Left renal pelvis (tissue), 4 donors: ENCODE measurements around the gene INPP5A. TPM values are rescaled to one million over a fixed set of nuclear protein-coding genes. Genes with fewer than 3 reads are reported as not detected.

Source experiments
- DNase-seq, 4 donors: peaks; one replicate each; pipeline ENCODE4 v3.0.0-alpha.2; 2013; ENCODE audit warnings: low read depth in 4 of 4, low spot score in 3 of 4
- polyA plus RNA-seq, 4 donors: library from polyadenylated mRNA; unstranded; fragments of 120-200 nt; gene quantifications; one replicate each; pipeline ENCODE4 v1.2.1, GENCODE V29; 2013; ENCODE audit not compliant: insufficient read length in 4 of 4

The INPP5A gene
- polyA plus RNA-seq, 4 donors: 29.0 to 40.2 (median 35.5) TPM

DNA sequence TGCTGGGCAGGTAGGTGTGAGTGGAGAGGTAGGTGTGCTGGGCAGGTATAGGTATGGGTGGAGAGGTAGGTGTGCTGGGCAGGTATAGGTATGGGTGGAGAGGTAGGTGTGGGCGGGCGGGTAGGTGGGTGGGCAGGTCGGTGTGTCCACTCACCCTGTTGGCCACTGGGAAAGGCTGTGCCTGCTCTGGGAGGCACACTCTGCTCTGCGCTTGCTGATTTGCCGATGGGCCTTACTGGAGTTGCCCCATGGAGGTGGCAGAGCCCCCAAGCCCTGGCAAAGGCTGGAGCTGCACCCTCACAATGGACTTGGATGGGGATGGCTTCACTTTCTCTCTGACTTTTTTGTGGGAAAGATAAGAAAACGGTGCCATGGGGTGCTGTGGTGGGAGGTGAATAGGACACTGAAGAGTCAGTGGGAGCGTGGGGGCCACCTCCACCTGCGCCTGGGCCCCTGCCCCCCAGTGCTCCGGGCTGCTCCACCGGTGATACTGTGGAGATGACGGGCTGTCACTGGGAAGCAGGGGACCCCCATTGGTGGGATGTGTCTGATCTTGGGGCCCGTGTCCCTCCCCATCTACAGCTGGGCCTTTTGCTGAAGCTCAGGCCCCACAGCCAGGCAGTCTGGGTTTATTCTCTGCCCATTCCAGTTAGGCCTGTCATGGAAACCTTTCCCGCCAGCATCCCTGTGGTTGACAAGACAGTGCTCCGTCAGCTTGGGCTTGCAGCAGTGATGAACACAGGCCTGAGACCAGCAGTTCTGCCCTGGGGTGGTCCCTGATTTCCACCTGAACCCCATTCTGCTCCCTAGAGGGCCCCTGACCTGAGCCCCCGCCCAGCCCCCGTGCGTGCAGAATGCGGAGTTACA, 173.4 kb downstream of the INPP5A start:
- no peak for DNase-seq

DNA sequence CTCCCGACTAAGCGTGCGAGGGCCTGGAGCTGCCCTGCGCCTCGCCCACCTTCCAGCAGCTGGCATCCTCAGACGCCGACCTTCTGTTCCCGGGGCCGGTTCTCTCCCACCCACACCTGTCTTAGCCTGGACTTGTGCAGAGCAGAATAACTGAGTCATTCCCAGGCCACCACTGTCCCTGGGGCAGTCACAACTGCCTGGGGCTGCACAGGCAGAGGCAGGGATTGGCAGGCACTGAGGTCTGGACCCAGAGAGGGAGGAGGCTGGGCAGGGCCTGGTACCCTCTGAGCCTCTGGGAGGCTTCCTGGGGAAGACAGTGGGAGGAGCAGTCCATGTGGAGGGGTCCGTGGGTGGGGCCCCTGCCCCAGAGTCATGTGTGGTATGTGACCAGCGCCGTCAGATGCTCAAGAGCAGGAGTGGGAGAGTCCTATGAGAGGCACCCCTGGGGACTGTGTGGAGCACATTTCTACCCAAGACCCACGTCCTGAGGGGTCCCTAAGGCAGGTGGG, 174.1 kb downstream of the INPP5A start:
- DNase-seq: no peak

GRCh38 chr10:132712291-132712690, 174.7 kb downstream of the INPP5A start:
- DNase-seq: no peak

DNA sequence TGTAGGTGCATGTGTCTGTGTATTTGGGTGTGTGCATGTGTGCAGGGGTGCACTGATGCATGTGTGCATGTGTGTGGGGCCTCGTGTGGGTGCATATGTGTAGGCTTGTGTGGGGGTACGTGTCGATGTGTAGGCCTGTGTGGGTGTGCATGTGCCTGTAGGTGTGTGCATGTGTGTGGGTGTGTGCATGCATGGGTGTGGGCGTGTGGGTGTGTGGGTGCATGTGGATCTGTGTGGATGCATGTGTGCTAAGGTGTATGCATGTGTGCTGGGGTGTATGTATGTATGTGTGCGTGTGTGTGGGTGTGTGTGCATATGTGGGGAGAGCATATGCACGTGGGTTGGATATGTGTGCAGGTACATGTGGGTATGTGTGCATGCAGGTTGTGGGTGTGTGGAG, 175.2 kb downstream of the INPP5A start:
- DNase-seq: no peak

DNA sequence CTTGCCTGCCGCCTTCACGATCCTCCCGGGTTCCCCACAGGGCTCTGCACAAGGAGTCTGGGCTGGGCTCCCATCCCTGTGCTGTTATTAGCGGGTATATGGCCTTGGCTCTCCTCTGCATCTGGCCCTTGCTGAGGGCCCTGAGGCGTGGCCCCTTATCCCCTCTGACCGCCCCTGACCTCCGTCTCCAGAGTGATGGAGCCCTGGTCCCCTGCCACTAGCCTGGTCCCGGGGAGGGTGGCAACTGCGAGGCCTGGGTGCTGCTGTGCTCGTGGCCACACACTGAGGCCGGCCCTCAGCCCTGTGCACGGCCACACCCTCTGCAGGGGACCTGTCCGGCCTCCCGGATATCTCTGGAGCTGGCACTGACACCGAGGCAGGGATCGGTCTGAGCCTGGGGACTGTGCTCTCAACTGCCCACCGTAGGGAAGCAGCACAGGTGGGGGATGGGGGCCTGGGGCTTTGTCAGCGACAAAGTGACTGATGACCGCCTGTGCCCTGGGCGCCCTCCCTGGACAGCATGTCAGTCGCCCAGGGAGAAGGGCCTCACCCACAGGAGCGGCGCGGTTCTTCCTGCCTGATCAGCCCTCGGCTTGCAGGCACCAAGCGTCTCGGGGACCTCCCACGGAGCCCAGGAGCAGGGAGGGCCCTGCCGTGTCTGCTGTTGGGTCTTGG, 176.0 kb downstream of the INPP5A start:
- DNase-seq: no peak

DNA sequence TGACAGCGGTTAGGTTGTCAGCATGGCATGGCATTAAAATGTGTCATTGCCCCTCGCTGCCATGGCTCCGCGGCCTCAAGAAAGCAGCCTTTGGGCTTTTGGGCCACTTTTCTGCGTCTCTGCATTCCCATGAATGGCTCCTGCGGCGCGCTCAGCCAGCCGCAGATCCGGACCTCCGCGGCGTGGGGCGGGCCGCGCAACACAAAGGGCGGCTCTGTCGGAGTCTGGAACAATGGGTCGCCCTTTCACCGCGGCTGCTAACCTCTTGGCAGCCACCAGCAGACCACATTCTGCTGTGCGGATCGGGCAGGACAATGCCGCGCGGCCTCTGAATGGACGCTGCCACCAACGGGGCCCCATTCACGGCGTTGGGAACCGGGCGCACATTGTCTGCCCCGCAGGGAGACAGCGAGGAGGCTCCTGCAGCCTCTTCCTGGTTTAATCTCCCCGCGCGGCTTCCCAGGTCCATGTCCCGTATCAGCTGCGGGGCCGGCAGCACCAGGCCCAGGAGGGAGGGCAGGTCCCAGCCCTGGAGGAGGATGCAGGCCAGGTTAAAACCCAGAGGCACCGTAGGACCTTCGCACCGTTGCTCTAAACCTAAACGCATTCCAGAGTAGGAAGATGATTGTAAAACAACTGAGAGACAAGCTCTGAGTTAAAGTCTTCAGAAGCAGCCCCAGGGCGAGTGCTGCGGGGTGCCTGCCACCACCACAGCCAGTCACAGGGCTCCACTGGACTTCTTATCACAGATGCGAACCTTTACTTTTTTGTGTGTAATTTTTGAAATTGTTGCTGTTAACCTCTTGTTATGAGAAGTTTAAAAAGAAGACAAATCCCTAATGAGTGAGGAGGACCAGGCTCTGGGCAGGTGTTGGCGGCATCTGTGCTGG, 176.8 kb downstream of the INPP5A start:
- DNase-seq: no peak

DNA sequence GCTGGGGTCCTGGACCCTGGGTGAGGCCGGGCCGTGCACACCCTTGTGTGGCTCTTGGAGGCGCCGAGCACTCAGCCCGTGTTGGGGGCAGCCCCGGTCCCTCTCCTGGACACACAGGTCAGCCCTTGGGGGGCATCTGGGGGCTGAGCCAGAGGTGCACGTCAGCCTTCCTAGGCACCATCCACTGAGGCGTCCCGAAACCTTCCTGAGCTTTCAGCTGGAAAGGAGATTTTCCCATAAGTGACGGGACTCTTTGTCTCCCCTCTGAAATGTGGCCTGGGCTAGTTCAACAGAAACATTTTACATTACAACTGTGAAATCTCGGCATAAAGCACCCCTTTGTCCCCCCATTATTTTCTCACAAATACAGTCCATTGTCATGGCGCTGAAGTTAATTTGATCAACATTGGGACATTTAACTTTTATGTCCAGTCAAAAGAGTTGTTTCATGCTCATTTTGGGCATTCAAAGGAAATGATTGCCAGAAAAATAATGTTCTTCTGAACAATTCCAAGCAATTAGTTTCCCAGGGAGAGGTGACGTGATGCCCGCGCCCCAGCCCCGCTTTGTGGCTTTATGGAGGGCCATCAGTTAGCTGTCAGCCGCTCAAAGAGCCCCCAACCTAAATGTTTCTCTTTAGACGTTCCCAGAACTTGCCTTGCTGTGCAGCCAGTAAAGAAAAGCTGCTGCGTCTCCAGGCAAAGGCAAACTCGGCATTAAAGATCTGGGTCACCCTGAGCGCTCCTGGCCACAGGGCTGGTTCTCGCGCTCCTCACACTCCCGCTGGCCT, 177.6 kb downstream of the INPP5A start:
- DNase-seq: no peak

DNA sequence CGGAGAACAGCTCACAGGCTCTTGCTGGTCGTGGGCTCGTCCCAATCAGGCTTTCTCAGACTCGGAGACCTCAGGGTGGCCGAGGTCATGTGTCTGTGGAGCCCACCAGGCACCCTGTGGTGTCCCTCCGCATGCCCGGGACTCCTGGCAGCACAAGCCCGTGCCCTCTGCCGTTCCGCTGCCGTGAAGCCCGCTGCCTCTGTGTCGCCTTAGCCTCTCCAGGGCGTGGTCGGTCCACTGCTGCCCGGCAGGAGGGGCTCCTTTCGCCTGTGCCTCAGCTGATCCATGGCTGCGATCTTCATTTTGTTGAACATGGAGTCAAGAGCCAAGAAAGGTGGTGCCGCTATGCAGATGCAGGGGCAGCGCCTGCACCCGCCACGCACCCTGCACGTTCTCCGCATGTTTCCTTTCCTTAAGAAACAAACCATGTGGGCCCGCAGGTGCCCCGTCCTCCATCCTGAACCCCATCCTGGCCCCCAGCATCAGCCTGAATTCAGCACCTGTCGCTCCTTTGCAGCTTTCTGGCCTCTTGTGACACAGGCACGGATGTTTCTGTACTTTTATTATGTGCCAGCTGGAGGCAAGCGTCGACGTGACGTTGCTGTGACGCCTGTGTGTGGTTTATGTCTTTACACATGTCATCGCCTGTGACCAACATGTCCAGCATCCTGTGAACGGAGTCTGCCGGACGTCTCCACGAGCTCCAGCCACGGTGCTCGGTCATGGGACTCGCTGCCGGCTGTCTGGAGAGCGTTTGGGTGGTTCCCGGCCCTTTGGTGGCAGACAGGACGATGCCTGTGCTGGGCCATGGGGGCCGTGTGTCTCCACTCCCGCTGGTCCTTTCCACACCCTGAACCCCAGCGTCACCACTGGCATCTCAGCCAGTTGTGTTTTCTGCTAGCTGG, 178.4 kb downstream of the INPP5A start:
- no peak for DNase-seq

DNA sequence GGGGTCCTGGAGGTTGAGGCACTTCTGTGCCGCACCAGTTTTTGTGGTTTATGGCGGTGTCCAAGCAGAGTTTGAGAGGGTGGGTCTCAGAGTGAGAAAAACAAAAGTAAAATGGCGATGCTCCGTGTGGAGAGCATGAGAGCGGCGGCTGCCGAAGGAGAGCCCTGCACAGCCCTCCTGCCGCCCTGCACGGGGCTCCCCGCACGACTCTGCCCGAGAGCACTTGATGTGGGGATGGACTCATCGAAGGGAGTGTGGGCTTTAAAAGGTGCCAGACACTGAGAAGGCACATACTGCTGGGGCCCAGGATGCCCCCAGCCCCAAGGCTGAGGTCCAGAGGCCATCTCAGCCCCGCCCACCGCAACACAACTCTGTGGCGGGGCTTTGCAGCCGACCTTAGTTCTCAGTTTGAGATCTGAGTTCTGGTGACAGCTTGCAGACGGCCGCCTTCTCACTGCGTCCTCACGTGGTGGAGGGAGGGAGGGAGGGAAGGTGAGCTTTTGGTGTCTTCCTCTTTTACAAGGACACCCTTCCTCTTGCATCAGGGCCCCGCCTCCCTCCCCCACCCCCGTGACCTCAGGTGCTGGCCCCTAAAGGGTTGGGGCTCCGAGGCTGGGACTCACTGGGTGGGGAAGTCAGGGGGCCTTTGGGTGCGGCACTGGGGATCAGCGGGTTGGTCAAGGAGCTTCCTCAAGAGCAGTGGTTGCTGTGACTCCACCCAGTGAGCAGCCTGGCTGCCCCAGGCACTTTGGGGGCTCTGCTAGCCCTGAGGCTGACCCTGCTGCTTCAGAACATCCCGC, 179.3 kb downstream of the INPP5A start:
- no peak for DNase-seq

GRCh38 chr10:132721725-132722124, 184.1 kb downstream of the INPP5A start:
- no peak for DNase-seq

DNA sequence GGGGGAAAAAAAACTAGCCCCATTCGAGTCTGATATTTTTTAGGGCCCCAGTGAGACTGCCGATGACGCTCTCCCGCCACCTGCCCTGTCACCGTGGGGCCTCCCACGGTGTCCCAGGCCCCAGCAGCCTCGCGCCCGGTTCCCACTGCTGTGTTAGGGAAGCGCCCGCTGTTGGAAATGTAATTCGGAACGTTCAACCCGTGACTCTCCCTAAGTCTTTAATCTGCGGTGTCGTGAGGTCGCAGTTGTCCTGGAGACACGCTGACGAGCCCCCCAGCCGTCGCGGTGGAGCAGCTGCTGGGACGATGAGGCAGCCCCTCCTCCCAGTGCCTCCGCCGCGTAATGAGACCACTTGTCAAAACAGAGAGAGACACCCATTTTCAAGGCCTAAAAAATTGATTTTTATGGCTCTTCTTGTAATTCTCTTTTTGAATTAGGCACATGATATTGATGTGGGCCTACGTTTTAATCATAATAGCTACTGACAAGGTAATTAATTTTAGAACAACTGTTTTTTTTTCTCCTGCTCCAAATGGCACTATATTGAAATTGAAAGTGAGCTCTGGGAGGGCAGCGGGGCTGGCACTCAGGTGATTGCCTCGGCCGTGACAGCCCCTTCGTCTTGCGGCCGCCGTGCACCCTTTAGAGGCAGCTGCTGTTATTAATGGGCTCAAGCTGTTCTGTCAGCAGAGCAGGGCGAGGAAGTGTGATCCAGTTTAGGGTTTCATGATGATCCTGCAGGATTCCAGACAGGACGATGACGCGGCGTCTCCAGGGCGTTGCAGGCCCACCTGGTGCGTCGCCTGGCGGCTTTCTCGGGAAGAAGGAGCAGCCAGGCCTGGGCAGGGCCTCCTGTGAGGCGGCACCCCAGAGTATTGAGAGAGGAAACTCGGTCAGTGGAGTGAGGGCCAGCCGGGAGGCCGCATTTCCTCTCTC, 185.1 kb downstream of the INPP5A start:
- DNase-seq: no peak

- DNase-seq: no peak
Measured at GRCh38 chr10:132723330-132723970, 185.9 kb downstream of the INPP5A start.

DNA sequence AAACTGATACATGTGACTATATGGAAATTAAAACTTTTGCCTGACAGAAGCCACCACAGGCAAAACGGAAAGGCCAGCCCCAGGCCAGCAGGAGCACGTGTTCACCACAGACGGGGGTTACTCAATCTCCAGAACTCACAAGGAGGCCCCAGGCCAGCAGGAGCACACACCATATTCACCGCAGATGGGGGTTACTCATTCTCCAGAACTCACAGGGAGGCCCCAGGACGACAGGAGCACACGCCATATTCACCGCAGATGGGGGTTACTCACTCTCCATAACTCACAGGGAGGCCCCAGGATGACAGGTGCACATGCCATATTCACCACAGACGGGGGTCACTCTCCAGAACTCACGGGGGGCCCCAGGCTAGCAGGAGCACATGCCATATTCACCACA, 186.9 kb downstream of the INPP5A start:
- DNase-seq: no peak

- no peak for DNase-seq
Measured at GRCh38 chr10:132725202-132725601, 187.6 kb downstream of the INPP5A start.

DNA sequence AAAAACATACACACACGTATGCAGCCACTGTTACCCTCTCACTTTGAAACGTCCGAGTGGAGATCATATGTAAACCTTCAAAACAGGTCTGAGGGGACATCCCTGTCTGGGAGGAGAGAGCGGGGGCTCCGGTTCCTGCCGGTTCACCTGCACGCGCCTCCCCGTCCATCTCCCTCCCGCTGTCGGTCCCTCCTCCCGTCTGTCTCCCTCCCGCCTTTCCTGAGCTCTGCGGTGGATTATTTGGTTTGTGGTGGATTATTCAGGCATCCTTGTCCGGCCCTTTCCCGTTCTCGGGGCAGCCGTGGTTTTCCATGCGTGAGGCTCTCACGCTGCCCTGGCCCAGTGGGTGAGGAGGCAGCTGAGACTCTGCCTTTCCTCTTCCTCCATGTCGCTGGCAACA, 188.6 kb downstream of the INPP5A start:
- no peak for DNase-seq

GRCh38 chr10:132726951-132727350, 189.4 kb downstream of the INPP5A start:
- no peak for DNase-seq

GRCh38 chr10:132727411-132727810, 189.8 kb downstream of the INPP5A start:
- no peak for DNase-seq
